Thoracic aorta (tissue), 2 donors: ENCODE measurements around the gene AUTS2. TPM values are rescaled to one million over a fixed set of nuclear protein-coding genes. Genes with fewer than 3 reads are reported as not detected.

Experiments used
- ATAC-seq: fragments of 150-250 bp; one replicate; pipeline ENCODE4 v1.8.0; 2017; ENCODE audit warnings: low read depth; ENCODE audit not compliant: insufficient number of reproducible peaks, low FRiP score
- DNase-seq: peaks from one replicate; pipeline ENCODE4 v3.0.0-alpha.2; 2020; ENCODE audit warnings: low spot score
- H3K27ac ChIP-seq, 2 donors: fragments of 200-600 bp; sonication (generic); 1 replicate in 1 of 2; 2 replicates in 1 of 2; pipeline ENCODE4 v1.5.1; 2016; ENCODE audit warnings: mild to moderate bottlenecking in 2 of 2, moderate library complexity in 2 of 2
- H3K27me3 ChIP-seq: fragments of 200-600 bp; sonication (generic); replicated peaks from 2 replicates; pipeline ENCODE4 v1.6.0; 2016; ENCODE audit warnings: mild to moderate bottlenecking; ENCODE audit not compliant: insufficient read depth
- H3K36me3 ChIP-seq: fragments of 200-600 bp; sonication (generic); one replicate; pipeline ENCODE4 v1.5.1; 2016
- H3K4me1 ChIP-seq, 2 donors: fragments of 200-600 bp; sonication (generic); 1 replicate in 1 of 2; 2 replicates in 1 of 2; pipeline versions ENCODE4 v1.5.1 to v1.6.0; 2016; ENCODE audit warnings: low read depth in 2 of 2, mild to moderate bottlenecking in 1 of 2; ENCODE audit not compliant: control insufficient read depth in 1 of 2
- H3K4me3 ChIP-seq: fragments of 200-600 bp; sonication (generic); 2 replicates; pipeline ENCODE4 v1.5.1; 2016; ENCODE audit warnings: mild to moderate bottlenecking
- H3K9me3 ChIP-seq: fragments of 200-600 bp; sonication (generic); 2 replicates; pipeline ENCODE4 v1.5.1; 2016
- CTCF ChIP-seq: fragments of 200-600 bp; sonication (generic); IDR thresholded peaks from one replicate; pipeline ENCODE4 v1.5.1; 2019; ENCODE audit warnings: antibody characterized with exemption
- total RNA-seq, 2 donors: library from RNA; depleted of rRNA; stranded (reverse); fragments of >200 nt; gene quantifications; one replicate each; pipeline versions ENCODE4 v1.1.0 to v1.2.3, GENCODE V29; 2016

The AUTS2 gene
- total RNA-seq, 2 donors from 2014 or later = 49.4 to 101 TPM

GRCh38 chr7:69609541-69610373 is 11.5 kb downstream of the AUTS2 start:
- no peaks in the 10 kb centered on the region for H3K36me3 ChIP-seq
- no peaks in the 10 kb centered on the region for H3K4me1 ChIP-seq
- no peak for DNase-seq
- no peak for TF ChIP-seq CTCF
- no peak for ATAC-seq
- no peak overlapping the region for H3K27ac ChIP-seq
- H3K9me3 ChIP-seq = no peaks in the 10 kb centered on the region
- no peaks in the 10 kb centered on the region for H3K27me3 ChIP-seq
- H3K4me3 ChIP-seq = no peak overlapping the region

DNA sequence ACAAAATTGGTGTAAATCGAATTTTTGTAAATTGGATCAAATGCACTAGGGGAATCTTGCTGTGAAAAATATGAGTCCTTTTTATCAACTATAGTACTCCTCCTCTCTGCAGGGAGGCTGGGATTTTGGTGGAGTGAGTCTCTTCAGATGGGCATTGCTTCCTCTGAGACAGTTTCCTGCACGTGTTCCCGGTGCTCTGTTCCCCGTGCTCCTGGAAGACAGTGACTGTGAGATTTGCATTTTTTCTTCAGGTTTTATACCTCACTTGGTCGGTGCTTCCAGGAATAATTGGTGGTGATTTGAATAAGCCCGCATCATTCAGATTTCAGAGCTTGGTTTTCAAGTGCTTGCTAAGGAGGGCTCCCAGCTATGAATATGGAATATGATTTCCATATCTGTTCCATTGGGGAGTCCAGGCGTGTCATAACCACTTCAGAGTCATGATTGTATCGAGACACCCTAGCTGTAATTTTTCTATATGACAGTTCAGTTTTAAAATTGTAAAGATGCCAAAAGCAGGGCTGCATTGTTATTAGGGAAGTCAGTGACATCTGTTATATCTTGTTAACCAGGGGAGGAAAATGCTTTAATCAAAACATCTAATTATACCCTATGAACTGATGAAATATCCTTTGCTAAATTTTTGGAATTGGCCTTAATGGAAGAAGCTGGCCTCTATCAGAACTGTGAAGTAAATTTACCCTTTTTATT is 12.3 kb downstream of the AUTS2 start:
- DNase-seq (no peak), ATAC-seq (no peak)
- Histone ChIP-seq H3K27ac (no peak overlapping the region), H3K4me1 (no peaks in the 10 kb centered on the region), H3K4me3 (no peak overlapping the region), H3K27me3 (no peaks in the 10 kb centered on the region), H3K9me3 (no peaks in the 10 kb centered on the region), H3K36me3 (no peaks in the 10 kb centered on the region)
- TF ChIP-seq CTCF = no peak

DNA sequence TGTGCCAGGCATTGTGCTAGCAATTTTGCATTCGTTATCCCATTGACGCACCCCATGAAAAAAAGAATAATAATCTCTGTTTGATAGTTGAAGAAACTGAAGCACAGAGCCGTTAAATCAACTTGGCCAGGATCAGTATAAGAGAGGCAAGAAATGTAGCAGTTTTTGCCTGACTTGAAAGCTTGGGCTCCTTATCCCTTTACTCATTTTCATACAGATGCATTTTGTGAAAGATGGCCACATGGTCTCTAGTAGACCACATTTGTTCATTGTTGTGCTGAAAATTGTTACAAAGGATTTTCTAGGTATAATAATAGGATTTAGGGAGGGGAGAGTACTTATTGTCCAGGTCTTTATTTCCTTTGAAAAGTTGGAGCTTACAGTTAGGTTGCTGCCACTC is 14.7 kb downstream of the AUTS2 start:
- H3K4me1 ChIP-seq = no peaks in the 10 kb centered on the region
- H3K27ac ChIP-seq = no peak overlapping the region
- H3K36me3 ChIP-seq = no peaks in the 10 kb centered on the region
- H3K4me3 ChIP-seq = no peak overlapping the region
- DNase-seq (no peak), ATAC-seq (no peak)
- H3K27me3 ChIP-seq = no peaks in the 10 kb centered on the region
- no peak for TF ChIP-seq CTCF
- H3K9me3 ChIP-seq = no peaks in the 10 kb centered on the region

GRCh38 chr7:69613846-69614245 is 15.6 kb downstream of the AUTS2 start:
- Histone ChIP-seq H3K27ac (no peak overlapping the region), H3K4me1 (no peaks in the 10 kb centered on the region), H3K36me3 (no peaks in the 10 kb centered on the region), H3K9me3 (no peaks in the 10 kb centered on the region), H3K4me3 (no peak overlapping the region), H3K27me3 (no peaks in the 10 kb centered on the region)
- no peak for ATAC-seq
- no peak for DNase-seq
- TF ChIP-seq CTCF = no peak

- TF ChIP-seq CTCF = no peak
- ATAC-seq = no peak
- no peaks in the 10 kb centered on the region for H3K9me3 ChIP-seq
Measured at GRCh38 chr7:69615685-69616084, 17.4 kb downstream of the AUTS2 start.

More at GRCh38 chr7:69615685-69616084, 17.4 kb downstream of the AUTS2 start:
- Histone ChIP-seq H3K27ac (no peak overlapping the region), H3K36me3 (no peaks in the 10 kb centered on the region), H3K4me3 (no peak overlapping the region), H3K27me3 (no peaks in the 10 kb centered on the region), H3K4me1 (no peaks in the 10 kb centered on the region)
- DNase-seq = no peak
